WTC11 (cell line): Measurements from ENCODE around the gene KCNK7. TPM values are rescaled to one million over a fixed set of nuclear protein-coding genes. Genes with fewer than 3 reads are reported as not detected.

ENCODE experiments used
- ATAC-seq: fragments of 200-7000 bp; cut with Tn5 transposase; 2 replicates; pipeline ENCODE4 v1.10.0; 2021; ENCODE audit warnings: mild to moderate bottlenecking, moderate library complexity
- CTCF ChIA-PET: fragments of 300-600 bp; sonication (Branson Sonifier 250); formaldehyde crosslinking; loops from one replicate; lab custom pipeline; 2021; ENCODE audit warnings: antibody characterized with exemption; lab: Charles Lee
- POLR2A ChIA-PET: fragments of 350-600 bp; sonication (Branson Sonifier 250); formaldehyde crosslinking; loops from one replicate; lab custom pipeline; 2021; ENCODE audit warnings: antibody characterized with exemption; lab: Charles Lee
- DNase-seq: peaks from one replicate; pipeline ENCODE4 v3.0.0; 2021; ENCODE audit warnings: low spot score
- H3K27ac Mint-ChIP-seq: 2 replicates; pipeline ENCODE4 v1.8.0; 2021; ENCODE audit warnings: mixed read lengths
- H3K27me3 Mint-ChIP-seq: 2 replicates; pipeline ENCODE4 v1.8.0; 2021; ENCODE audit warnings: low read depth, mild to moderate bottlenecking, moderate library complexity, mixed read lengths
- H3K36me3 Mint-ChIP-seq: 2 replicates; pipeline ENCODE4 v1.8.0; 2021; ENCODE audit warnings: mixed read lengths
- H3K4me1 Mint-ChIP-seq: 2 replicates; pipeline ENCODE4 v1.8.0; 2022; ENCODE audit warnings: mixed read lengths
- H3K4me3 Mint-ChIP-seq: 2 replicates; pipeline ENCODE4 v1.8.0; 2021; ENCODE audit warnings: mild to moderate bottlenecking, moderate library complexity, mixed read lengths
- H3K9me3 Mint-ChIP-seq: 2 replicates; pipeline ENCODE4 v1.8.0; 2021; ENCODE audit warnings: mixed read lengths
- ATF1 ChIP-seq: sonication (generic); formaldehyde crosslinking; IDR thresholded peaks from 2 replicates; pipeline ENCODE4 v1.8.1; 2023; ENCODE audit warnings: mild to moderate bottlenecking, moderate library complexity, missing genetic modification reagents
- CDX4 ChIP-seq: fragments of 250-450 bp; sonication (Bioruptor Pico); IDR thresholded peaks from 2 replicates; pipeline ENCODE4 v1.9.0; 2021; ENCODE audit warnings: moderate library complexity, mild to moderate bottlenecking, inconsistent platforms, borderline replicate concordance
- CREM ChIP-seq: sonication (generic); formaldehyde crosslinking; IDR thresholded peaks from 2 replicates; pipeline ENCODE4 v1.8.1; 2022; ENCODE audit warnings: mild to moderate bottlenecking, missing genetic modification reagents, moderate library complexity
- ETV6 ChIP-seq: sonication (generic); formaldehyde crosslinking; IDR thresholded peaks from 2 replicates; pipeline ENCODE4 v1.8.1; 2022; ENCODE audit warnings: mild to moderate bottlenecking, missing genetic modification reagents
- FOXJ3 ChIP-seq: sonication (generic); formaldehyde crosslinking; IDR thresholded peaks from 2 replicates; pipeline ENCODE4 v1.9.0; 2021; ENCODE audit warnings: missing genetic modification reagents, mild to moderate bottlenecking, borderline replicate concordance
- FOXP1 ChIP-seq: sonication (generic); formaldehyde crosslinking; IDR thresholded peaks from 2 replicates; pipeline ENCODE4 v1.8.0; 2022; ENCODE audit warnings: missing genetic modification reagents, mild to moderate bottlenecking, moderate library complexity, borderline replicate concordance
- GTF2I ChIP-seq: fragments of 250-450 bp; sonication (Bioruptor Pico); conservative IDR thresholded peaks from 2 replicates; pipeline ENCODE4 v1.4.0; 2021; ENCODE audit warnings: mild to moderate bottlenecking
- HMGXB4 ChIP-seq: sonication (generic); formaldehyde crosslinking; IDR thresholded peaks from 2 replicates; pipeline ENCODE4 v1.8.1; 2023; ENCODE audit warnings: mild to moderate bottlenecking, moderate library complexity, missing genetic modification reagents
- JUN ChIP-seq: sonication (generic); formaldehyde crosslinking; IDR thresholded peaks from 2 replicates; pipeline ENCODE4 v1.8.0; 2023; ENCODE audit warnings: mild to moderate bottlenecking, missing genetic modification reagents
- NFYB ChIP-seq: sonication (generic); formaldehyde crosslinking; conservative IDR thresholded peaks from 2 replicates; pipeline ENCODE4 v1.8.0; 2022; ENCODE audit warnings: low read depth, missing genetic modification reagents
- SMAD4 ChIP-seq: sonication (generic); formaldehyde crosslinking; IDR thresholded peaks from 2 replicates; pipeline ENCODE4 v1.8.0; 2022; ENCODE audit warnings: mild to moderate bottlenecking, missing genetic modification reagents
- total RNA-seq: library from RNA; stranded (reverse); gene quantifications from 3 replicates; pipeline ENCODE4 v1.2.3, GENCODE V29; 2021
- TF ChIP-seq, protein P1 (sequence below): fragments of 200-600 bp; IDR thresholded peaks from 2 replicates; pipeline ENCODE4 v1.8.0; 2022; ENCODE audit warnings: antibody characterized with exemption
- TF ChIP-seq, protein P2 (sequence below): sonication (generic); formaldehyde crosslinking; IDR thresholded peaks from 2 replicates; pipeline ENCODE4 v1.8.1; 2023; ENCODE audit warnings: mild to moderate bottlenecking, missing genetic modification reagents, borderline replicate concordance
- TF ChIP-seq, protein P3 (sequence below): fragments of 250-450 bp; sonication (Bioruptor Pico); IDR thresholded peaks from 2 replicates; pipeline ENCODE4 v1.9.0; 2021; ENCODE audit warnings: mild to moderate bottlenecking
- TF ChIP-seq, protein P4 (sequence below): sonication (generic); formaldehyde crosslinking; IDR thresholded peaks from 2 replicates; pipeline ENCODE4 v1.8.0; 2022; ENCODE audit warnings: mild to moderate bottlenecking, missing genetic modification reagents
- TF ChIP-seq, protein P5 (sequence below): fragments of 250-450 bp; sonication (Bioruptor Pico); IDR thresholded peaks from 2 replicates; pipeline ENCODE4 v1.9.0; 2021; ENCODE audit warnings: mild to moderate bottlenecking
- TF ChIP-seq, protein P6 (sequence below): sonication (generic); formaldehyde crosslinking; conservative IDR thresholded peaks from 2 replicates; pipeline ENCODE4 v1.8.1; 2023; ENCODE audit warnings: mild to moderate bottlenecking, low read depth, missing genetic modification reagents, moderate library complexity
- TF ChIP-seq, protein P7 (sequence below): sonication (generic); formaldehyde crosslinking; IDR thresholded peaks from 2 replicates; pipeline ENCODE4 v1.8.1; 2022; ENCODE audit warnings: mild to moderate bottlenecking, missing genetic modification reagents, moderate library complexity, borderline replicate concordance

The KCNK7 gene
- total RNA-seq, 1 experiment from 2014 or later, result 1.4 TPM

DNA sequence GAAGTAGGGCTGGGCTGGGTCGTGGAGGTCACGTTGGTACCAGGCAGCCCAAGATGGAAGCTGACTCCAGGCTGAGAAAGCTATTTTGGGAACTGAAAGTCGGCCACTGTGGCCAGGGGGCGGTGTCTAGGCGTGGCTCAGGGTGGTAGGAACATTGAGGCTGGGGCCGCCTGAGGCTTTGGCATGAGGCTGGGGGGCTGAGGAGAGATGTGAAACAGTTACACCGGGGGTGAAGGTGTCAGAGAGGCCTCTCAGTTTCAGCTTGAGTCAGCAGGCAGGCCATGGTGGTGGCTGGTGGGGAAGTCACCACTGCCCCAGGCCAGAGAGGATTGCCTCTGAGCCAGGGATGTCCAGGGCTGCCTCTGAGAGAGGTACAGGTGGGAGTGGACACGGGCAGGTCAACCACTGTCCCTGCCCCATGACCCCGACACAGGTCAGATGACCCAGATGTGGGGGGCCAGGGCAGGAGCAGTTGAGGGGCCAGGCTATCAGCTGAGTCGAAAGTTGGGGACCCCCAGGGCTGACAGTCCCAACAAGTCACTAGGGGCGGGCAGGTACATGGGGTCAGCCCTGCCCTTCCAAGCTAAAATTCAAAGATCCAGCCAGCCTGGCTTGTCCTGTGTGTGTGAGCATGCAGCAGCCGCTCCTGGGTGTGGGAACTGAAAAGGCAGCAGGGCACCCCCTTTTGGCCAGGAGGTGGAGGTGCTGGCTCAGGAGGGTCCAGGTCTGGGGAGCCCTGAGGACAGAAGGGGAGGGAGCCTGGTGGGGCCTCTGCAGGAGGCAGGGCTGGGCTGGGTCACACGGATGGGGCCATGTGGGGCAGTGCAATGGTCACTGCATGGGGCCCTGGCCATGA is 7.2 kb downstream of the KCNK7 start:
- H3K27me3 Mint-ChIP-seq, result peaks cover 77% of the 10 kb centered on the region
- CTCF ChIA-PET, result interaction anchor here (0.5 to 13.8 kb wide), 17 partner anchors 11 to 1785 kb away, joined by 3 to 311 read pairs (median 5); partner anchors contain the start of genes CLCF1, EHBP1L1, FAM89B and LTBP3
- POLR2A ChIA-PET, result interaction anchor here (0.6 kb wide), 1 partner anchor 38 kb away, joined by 3 read pairs; no protein-coding TSS in a partner anchor
- peaks cover 37% of the 10 kb centered on the region for H3K4me1 Mint-ChIP-seq
- H3K9me3 Mint-ChIP-seq, result no peaks in the 10 kb centered on the region
- peak; percentile 49 for ATAC-seq
- H3K4me3 Mint-ChIP-seq, result no peak overlapping the region
- 0 out of 2 replicates have a peak overlapping the region, but pooled peaks have one; percentile 19 for H3K27ac Mint-ChIP-seq
- peak; percentile 80 for DNase-seq
- no peaks in the 10 kb centered on the region for H3K36me3 Mint-ChIP-seq
- TF ChIP-seq NFYB (CRISPR knock-in tag) (no peak), FOXP1 (peak; percentile 17; the same call in 1 of the 2 replicates), SMAD4 (CRISPR knock-in tag) (no peak), GTF2I (CRISPR knock-in tag) (no peak), JUN (no peak), ATF1 (CRISPR knock-in tag) (no peak), HMGXB4 (peak; percentile 60; the same call in 1 of the 2 replicates), CREM (no peak), CDX4 (CRISPR knock-in tag) (no peak), ETV6 (CRISPR knock-in tag) (no peak), FOXJ3 (CRISPR knock-in tag) (no peak)
- TF ChIP-seq, protein P1, sequence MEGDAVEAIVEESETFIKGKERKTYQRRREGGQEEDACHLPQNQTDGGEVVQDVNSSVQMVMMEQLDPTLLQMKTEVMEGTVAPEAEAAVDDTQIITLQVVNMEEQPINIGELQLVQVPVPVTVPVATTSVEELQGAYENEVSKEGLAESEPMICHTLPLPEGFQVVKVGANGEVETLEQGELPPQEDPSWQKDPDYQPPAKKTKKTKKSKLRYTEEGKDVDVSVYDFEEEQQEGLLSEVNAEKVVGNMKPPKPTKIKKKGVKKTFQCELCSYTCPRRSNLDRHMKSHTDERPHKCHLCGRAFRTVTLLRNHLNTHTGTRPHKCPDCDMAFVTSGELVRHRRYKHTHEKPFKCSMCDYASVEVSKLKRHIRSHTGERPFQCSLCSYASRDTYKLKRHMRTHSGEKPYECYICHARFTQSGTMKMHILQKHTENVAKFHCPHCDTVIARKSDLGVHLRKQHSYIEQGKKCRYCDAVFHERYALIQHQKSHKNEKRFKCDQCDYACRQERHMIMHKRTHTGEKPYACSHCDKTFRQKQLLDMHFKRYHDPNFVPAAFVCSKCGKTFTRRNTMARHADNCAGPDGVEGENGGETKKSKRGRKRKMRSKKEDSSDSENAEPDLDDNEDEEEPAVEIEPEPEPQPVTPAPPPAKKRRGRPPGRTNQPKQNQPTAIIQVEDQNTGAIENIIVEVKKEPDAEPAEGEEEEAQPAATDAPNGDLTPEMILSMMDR, result peak; percentile 49
- TF ChIP-seq, protein P2, sequence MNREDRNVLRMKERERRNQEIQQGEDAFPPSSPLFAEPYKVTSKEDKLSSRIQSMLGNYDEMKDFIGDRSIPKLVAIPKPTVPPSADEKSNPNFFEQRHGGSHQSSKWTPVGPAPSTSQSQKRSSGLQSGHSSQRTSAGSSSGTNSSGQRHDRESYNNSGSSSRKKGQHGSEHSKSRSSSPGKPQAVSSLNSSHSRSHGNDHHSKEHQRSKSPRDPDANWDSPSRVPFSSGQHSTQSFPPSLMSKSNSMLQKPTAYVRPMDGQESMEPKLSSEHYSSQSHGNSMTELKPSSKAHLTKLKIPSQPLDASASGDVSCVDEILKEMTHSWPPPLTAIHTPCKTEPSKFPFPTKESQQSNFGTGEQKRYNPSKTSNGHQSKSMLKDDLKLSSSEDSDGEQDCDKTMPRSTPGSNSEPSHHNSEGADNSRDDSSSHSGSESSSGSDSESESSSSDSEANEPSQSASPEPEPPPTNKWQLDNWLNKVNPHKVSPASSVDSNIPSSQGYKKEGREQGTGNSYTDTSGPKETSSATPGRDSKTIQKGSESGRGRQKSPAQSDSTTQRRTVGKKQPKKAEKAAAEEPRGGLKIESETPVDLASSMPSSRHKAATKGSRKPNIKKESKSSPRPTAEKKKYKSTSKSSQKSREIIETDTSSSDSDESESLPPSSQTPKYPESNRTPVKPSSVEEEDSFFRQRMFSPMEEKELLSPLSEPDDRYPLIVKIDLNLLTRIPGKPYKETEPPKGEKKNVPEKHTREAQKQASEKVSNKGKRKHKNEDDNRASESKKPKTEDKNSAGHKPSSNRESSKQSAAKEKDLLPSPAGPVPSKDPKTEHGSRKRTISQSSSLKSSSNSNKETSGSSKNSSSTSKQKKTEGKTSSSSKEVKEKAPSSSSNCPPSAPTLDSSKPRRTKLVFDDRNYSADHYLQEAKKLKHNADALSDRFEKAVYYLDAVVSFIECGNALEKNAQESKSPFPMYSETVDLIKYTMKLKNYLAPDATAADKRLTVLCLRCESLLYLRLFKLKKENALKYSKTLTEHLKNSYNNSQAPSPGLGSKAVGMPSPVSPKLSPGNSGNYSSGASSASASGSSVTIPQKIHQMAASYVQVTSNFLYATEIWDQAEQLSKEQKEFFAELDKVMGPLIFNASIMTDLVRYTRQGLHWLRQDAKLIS (CRISPR knock-in tag), result no peak
- TF ChIP-seq, protein P3, sequence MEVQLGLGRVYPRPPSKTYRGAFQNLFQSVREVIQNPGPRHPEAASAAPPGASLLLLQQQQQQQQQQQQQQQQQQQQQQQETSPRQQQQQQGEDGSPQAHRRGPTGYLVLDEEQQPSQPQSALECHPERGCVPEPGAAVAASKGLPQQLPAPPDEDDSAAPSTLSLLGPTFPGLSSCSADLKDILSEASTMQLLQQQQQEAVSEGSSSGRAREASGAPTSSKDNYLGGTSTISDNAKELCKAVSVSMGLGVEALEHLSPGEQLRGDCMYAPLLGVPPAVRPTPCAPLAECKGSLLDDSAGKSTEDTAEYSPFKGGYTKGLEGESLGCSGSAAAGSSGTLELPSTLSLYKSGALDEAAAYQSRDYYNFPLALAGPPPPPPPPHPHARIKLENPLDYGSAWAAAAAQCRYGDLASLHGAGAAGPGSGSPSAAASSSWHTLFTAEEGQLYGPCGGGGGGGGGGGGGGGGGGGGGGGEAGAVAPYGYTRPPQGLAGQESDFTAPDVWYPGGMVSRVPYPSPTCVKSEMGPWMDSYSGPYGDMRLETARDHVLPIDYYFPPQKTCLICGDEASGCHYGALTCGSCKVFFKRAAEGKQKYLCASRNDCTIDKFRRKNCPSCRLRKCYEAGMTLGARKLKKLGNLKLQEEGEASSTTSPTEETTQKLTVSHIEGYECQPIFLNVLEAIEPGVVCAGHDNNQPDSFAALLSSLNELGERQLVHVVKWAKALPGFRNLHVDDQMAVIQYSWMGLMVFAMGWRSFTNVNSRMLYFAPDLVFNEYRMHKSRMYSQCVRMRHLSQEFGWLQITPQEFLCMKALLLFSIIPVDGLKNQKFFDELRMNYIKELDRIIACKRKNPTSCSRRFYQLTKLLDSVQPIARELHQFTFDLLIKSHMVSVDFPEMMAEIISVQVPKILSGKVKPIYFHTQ, result no peak
- TF ChIP-seq, protein P4, sequence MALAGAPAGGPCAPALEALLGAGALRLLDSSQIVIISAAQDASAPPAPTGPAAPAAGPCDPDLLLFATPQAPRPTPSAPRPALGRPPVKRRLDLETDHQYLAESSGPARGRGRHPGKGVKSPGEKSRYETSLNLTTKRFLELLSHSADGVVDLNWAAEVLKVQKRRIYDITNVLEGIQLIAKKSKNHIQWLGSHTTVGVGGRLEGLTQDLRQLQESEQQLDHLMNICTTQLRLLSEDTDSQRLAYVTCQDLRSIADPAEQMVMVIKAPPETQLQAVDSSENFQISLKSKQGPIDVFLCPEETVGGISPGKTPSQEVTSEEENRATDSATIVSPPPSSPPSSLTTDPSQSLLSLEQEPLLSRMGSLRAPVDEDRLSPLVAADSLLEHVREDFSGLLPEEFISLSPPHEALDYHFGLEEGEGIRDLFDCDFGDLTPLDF, result no peak
- TF ChIP-seq, protein P5, sequence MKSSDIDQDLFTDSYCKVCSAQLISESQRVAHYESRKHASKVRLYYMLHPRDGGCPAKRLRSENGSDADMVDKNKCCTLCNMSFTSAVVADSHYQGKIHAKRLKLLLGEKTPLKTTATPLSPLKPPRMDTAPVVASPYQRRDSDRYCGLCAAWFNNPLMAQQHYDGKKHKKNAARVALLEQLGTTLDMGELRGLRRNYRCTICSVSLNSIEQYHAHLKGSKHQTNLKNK, result no peak
- TF ChIP-seq, protein P6, sequence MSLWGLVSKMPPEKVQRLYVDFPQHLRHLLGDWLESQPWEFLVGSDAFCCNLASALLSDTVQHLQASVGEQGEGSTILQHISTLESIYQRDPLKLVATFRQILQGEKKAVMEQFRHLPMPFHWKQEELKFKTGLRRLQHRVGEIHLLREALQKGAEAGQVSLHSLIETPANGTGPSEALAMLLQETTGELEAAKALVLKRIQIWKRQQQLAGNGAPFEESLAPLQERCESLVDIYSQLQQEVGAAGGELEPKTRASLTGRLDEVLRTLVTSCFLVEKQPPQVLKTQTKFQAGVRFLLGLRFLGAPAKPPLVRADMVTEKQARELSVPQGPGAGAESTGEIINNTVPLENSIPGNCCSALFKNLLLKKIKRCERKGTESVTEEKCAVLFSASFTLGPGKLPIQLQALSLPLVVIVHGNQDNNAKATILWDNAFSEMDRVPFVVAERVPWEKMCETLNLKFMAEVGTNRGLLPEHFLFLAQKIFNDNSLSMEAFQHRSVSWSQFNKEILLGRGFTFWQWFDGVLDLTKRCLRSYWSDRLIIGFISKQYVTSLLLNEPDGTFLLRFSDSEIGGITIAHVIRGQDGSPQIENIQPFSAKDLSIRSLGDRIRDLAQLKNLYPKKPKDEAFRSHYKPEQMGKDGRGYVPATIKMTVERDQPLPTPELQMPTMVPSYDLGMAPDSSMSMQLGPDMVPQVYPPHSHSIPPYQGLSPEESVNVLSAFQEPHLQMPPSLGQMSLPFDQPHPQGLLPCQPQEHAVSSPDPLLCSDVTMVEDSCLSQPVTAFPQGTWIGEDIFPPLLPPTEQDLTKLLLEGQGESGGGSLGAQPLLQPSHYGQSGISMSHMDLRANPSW (CRISPR knock-in tag), result no peak
- TF ChIP-seq, protein P7, sequence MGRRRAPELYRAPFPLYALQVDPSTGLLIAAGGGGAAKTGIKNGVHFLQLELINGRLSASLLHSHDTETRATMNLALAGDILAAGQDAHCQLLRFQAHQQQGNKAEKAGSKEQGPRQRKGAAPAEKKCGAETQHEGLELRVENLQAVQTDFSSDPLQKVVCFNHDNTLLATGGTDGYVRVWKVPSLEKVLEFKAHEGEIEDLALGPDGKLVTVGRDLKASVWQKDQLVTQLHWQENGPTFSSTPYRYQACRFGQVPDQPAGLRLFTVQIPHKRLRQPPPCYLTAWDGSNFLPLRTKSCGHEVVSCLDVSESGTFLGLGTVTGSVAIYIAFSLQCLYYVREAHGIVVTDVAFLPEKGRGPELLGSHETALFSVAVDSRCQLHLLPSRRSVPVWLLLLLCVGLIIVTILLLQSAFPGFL (CRISPR knock-in tag), result no peak
